HG02588 (cell line): ENCODE measurements around the gene TMEM129.
A peak's percentile ranks its signal among the peaks of the same experiment; 100 is the strongest.

Experiments
- ATAC-seq: cut with Tn5 transposase; IDR thresholded peaks from one replicate; pipeline ENCODE4 v1.9.1; 2021; ENCODE audit warnings: mild to moderate bottlenecking, moderate library complexity; ENCODE audit not compliant: unreplicated experiment

The TMEM129 gene

GRCh38 chr4:1722551-1723118 lies 1.5 kb upstream of the TMEM129 start:
- no peak for ATAC-seq

- ATAC-seq = peak; percentile 5
Measured at GRCh38 chr4:1721666-1722550, 785 bp upstream of the TMEM129 start.

- peak; percentile 12 for ATAC-seq
Measured at GRCh38 chr4:1720163-1720983, 750 bp downstream of the TMEM129 start.

- no peak for ATAC-seq
Measured at GRCh38 chr4:1718095-1718850, 2.9 kb downstream of the TMEM129 start.

- no peak for ATAC-seq
Measured at GRCh38 chr4:1717129-1718094, 3.7 kb downstream of the TMEM129 start.

GRCh38 chr4:1716065-1716945 lies 4.8 kb downstream of the TMEM129 start:
- ATAC-seq = no peak

GRCh38 chr4:1715002-1715758 lies 5.9 kb downstream of the TMEM129 start:
- no peak for ATAC-seq

- no peak for ATAC-seq
Measured at GRCh38 chr4:1714303-1715001, 6.7 kb downstream of the TMEM129 start.

- ATAC-seq = peak; percentile 4
Measured at GRCh38 chr4:1713003-1713851, 7.9 kb downstream of the TMEM129 start.

GRCh38 chr4:1712216-1713002 lies 8.7 kb downstream of the TMEM129 start, which contains the start of gene SLBP:
TSS of gene SLBP (minus strand) at chr4:1712319. CDS start at chr4:1712188, 131 bp downstream.
- ATAC-seq = peak; percentile 70

- ATAC-seq = peak; percentile 18
Measured at GRCh38 chr4:1711571-1712215, 9.4 kb downstream of the TMEM129 start.

- no peak for ATAC-seq
Measured at GRCh38 chr4:1711055-1711570, 10.0 kb downstream of the TMEM129 start.

- no peak for ATAC-seq
Measured at GRCh38 chr4:1708581-1708980, 12.5 kb downstream of the TMEM129 start.

GRCh38 chr4:1706358-1706757 lies 14.8 kb downstream of the TMEM129 start:
- ATAC-seq = no peak

GRCh38 chr4:1705732-1706131 lies 15.4 kb downstream of the TMEM129 start:
- ATAC-seq = no peak
